ENCODE measurements around the gene ABHD3.

GRCh38 chr18:21672521-21673267 lies 31.9 kb downstream of the ABHD3 start:
- TF ChIP-seq CTCF (IDR thresholded peaks at IDR 0.05) (no peak), POLR2AphosphoS5 (IDR thresholded peaks at IDR 0.05) (peak in 1 of 3 donors; percentile 55)
